A549 (cell line): ENCODE data around the gene RPLP1. TPM values are rescaled to one million over a fixed set of nuclear protein-coding genes. Genes with fewer than 3 reads are reported as not detected.

Experiments used
- ATAC-seq, 2 experiments: fragments of 200-7000 bp in 1 of 2; fragments of >200 bp in 1 of 2; cut with Nextera tagmentation in 1 of 2; cut with Tn5 transposase in 1 of 2; 3 replicates each; pipeline versions ENCODE4 v1.8.0 to v1.9.1; 2018 to 2020; ENCODE audit warnings: mild to moderate bottlenecking in 1 of 2, moderate library complexity in 1 of 2
- CTCF ChIA-PET: fragments of 300-600 bp; sonication (Branson Sonifier 250); formaldehyde crosslinking; extraction: SDS; loops from one replicate; lab custom pipeline; 2021; ENCODE audit warnings: antibody characterized with exemption, inconsistent platforms; lab: Yijun Ruan, JAX
- POLR2A ChIA-PET: fragments of 350-600 bp; formaldehyde crosslinking; extraction: SDS; loops from one replicate; lab custom pipeline; 2021; ENCODE audit warnings: antibody characterized with exemption, inconsistent platforms; lab: Yijun Ruan, JAX
- DNase-seq, 2 experiments: peaks; one replicate each; pipeline versions ENCODE4 v3.0.0 to v3.0.0-alpha.2; 2011 to 2016; ENCODE audit warnings: low read depth in 1 of 2, low spot score in 1 of 2
- FAIRE-seq: peaks from 2 replicates; lab custom pipeline; 2011; peaks lifted over from hg19 to GRCh38; lab: Jason Lieb, UNC
- H3K27ac ChIP-seq, 2 experiments: fragments of >200 bp; sonication (Bioruptor Twin); formaldehyde crosslinking; 3 replicates each; pipeline ENCODE4 v1.5.1; 2016 to 2017
- H3K4me1 ChIP-seq: fragments of >200 bp; sonication (Bioruptor Twin); formaldehyde crosslinking; 3 replicates; pipeline ENCODE4 v1.6.1; 2016
- H3K4me2 ChIP-seq: fragments of >200 bp; sonication (Bioruptor Twin); formaldehyde crosslinking; 3 replicates; pipeline ENCODE4 v1.6.1; 2016
- H3K4me3 ChIP-seq: fragments of >200 bp; sonication (Bioruptor Twin); formaldehyde crosslinking; 3 replicates; pipeline ENCODE4 v1.5.1; 2016
- H3K9me3 ChIP-seq: fragments of >200 bp; sonication (Bioruptor Twin); formaldehyde crosslinking; 3 replicates; pipeline ENCODE4 v1.6.1; 2016
- CHD4 ChIP-seq: fragments of 200-600 bp; sonication (generic); IDR thresholded peaks from 2 replicates; pipeline ENCODE4 v1.6.1; 2016; ENCODE audit warnings: antibody characterized with exemption, mild to moderate bottlenecking, borderline replicate concordance
- EHF ChIP-seq: fragments of 250-450 bp; sonication (Bioruptor Pico); IDR thresholded peaks from 2 replicates; pipeline ENCODE4 v1.5.0; 2020; ENCODE audit warnings: mild to moderate bottlenecking
- EP300 ChIP-seq, 2 experiments: fragments of >200 bp; sonication (Bioruptor Twin); formaldehyde crosslinking; IDR thresholded peaks; 2 replicates in 1 of 2; 3 replicates in 1 of 2; pipeline ENCODE4 v1.6.1; 2016 to 2017
- HEYL ChIP-seq: fragments of 250-450 bp; sonication (Bioruptor Pico); IDR thresholded peaks from 2 replicates; pipeline ENCODE4 v1.8.0; 2021; ENCODE audit warnings: mild to moderate bottlenecking, moderate library complexity
- HOXB5 ChIP-seq: fragments of 250-450 bp; sonication (Bioruptor Pico); IDR thresholded peaks from 2 replicates; pipeline ENCODE4 v1.5.0; 2020; ENCODE audit warnings: mild to moderate bottlenecking, moderate library complexity
- JUN ChIP-seq, 2 experiments: fragments of >200 bp; sonication (Bioruptor Twin); formaldehyde crosslinking; IDR thresholded peaks; 2 replicates in 1 of 2; 3 replicates in 1 of 2; pipeline ENCODE4 v1.6.1; 2016 to 2017
- JUNB ChIP-seq: fragments of >200 bp; sonication (Bioruptor Twin); formaldehyde crosslinking; IDR thresholded peaks from 2 replicates; pipeline ENCODE4 v1.6.1; 2016
- KDM1A ChIP-seq: fragments of 200-600 bp; sonication (generic); IDR thresholded peaks from 2 replicates; pipeline ENCODE4 v1.6.1; 2016; ENCODE audit warnings: low read depth, mild to moderate bottlenecking
- MAZ ChIP-seq: fragments of 150-350 bp; IDR thresholded peaks from 2 replicates; pipeline ENCODE4 v1.6.1; 2014; ENCODE audit warnings: antibody characterized with exemption, low read depth, low read length, borderline replicate concordance
- MYC ChIP-seq: IDR thresholded peaks from 2 replicates; pipeline ENCODE4 v1.6.1; 2012; ENCODE audit warnings: mild to moderate bottlenecking, inconsistent platforms, low read length, improper control_type of control experiment, borderline replicate concordance
- NFE2L2 ChIP-seq: fragments of 150-350 bp; conservative IDR thresholded peaks from 2 replicates; pipeline ENCODE4 v1.6.1; 2014; ENCODE audit warnings: low read length
- NPAS2 ChIP-seq: fragments of 250-450 bp; sonication (Bioruptor Pico); IDR thresholded peaks from 2 replicates; pipeline ENCODE4 v1.8.0; 2022; ENCODE audit warnings: mild to moderate bottlenecking, moderate library complexity, borderline replicate concordance
- NR3C1 ChIP-seq: fragments of >200 bp; sonication (Bioruptor Twin); formaldehyde crosslinking; IDR thresholded peaks from 3 replicates; pipeline ENCODE4 v1.6.1; 2017
- POLR2AphosphoS2 ChIP-seq: conservative IDR thresholded peaks from 2 replicates; pipeline ENCODE4 v1.6.1; 2012; ENCODE audit warnings: low read length, improper control_type of control experiment, inconsistent platforms
- RARB ChIP-seq: fragments of 250-450 bp; sonication (Bioruptor Pico); IDR thresholded peaks from 2 replicates; pipeline ENCODE4 v1.8.0; 2021; ENCODE audit warnings: mild to moderate bottlenecking, moderate library complexity
- RCOR1 ChIP-seq: fragments of 150-350 bp; IDR thresholded peaks from 2 replicates; pipeline ENCODE4 v1.6.1; 2014; ENCODE audit warnings: antibody characterized with exemption, low read length, low read depth
- RFX5 ChIP-seq: fragments of 450-650 bp; IDR thresholded peaks from 2 replicates; pipeline ENCODE4 v1.7.1; 2014; ENCODE audit warnings: antibody characterized with exemption, mild to moderate bottlenecking, moderate library complexity
- RNF2 ChIP-seq: fragments of 200-600 bp; sonication (generic); IDR thresholded peaks from 2 replicates; pipeline ENCODE4 v1.6.1; 2016; ENCODE audit warnings: low read depth, mild to moderate bottlenecking, antibody characterized with exemption, moderate library complexity, borderline replicate concordance
- SMC3 ChIP-seq: fragments of >200 bp; sonication (Bioruptor Twin); formaldehyde crosslinking; IDR thresholded peaks from 3 replicates; pipeline ENCODE4 v1.6.1; 2018; ENCODE audit warnings: inconsistent platforms
- ZFP36 ChIP-seq: fragments of 450-650 bp; IDR thresholded peaks from 2 replicates; pipeline ENCODE4 v1.6.1; 2014; ENCODE audit warnings: borderline replicate concordance; ENCODE audit not compliant: partially characterized antibody
- ZNF302 ChIP-seq: fragments of 250-450 bp; sonication (Bioruptor Pico); IDR thresholded peaks from 2 replicates; pipeline ENCODE4 v1.9.0; 2021; ENCODE audit warnings: inconsistent platforms, mild to moderate bottlenecking, moderate library complexity
- ZSCAN20 ChIP-seq: fragments of 250-450 bp; sonication (Bioruptor Pico); IDR thresholded peaks from 2 replicates; pipeline ENCODE4 v1.8.0; 2022; ENCODE audit warnings: mild to moderate bottlenecking, moderate library complexity
- WGBS: methylation state at CpG from one replicate; pipeline ENCODE4 v1.1.6; 2017; ENCODE audit errors: missing lambda C conversion rate; 5-methylcytosine and 5-hydroxymethylcytosine counted together
- polyA plus RNA-seq, 4 experiments: library from polyadenylated mRNA; depleted of rRNA in 3 of 4; stranded (reverse); fragments of >200 nt; fragmentation: RNase III in 1 of 4; extraction: RNeasy Plus Mini Kit Qiagen cat#74134 plus additional on column Dnase treatment in 1 of 4; gene quantifications; 2 replicates in 3 of 4; 3 replicates in 1 of 4; pipeline ENCODE4 v1.2.3, GENCODE V29; 2011 to 2017
- TF ChIP-seq, protein P1 (sequence below): fragments of 200-600 bp; sonication (generic); IDR thresholded peaks from 2 replicates; pipeline ENCODE4 v1.6.1; 2016; ENCODE audit warnings: antibody characterized with exemption, mild to moderate bottlenecking, moderate library complexity
- TF ChIP-seq, protein P2 (sequence below): fragments of >200 bp; sonication (Bioruptor Twin); formaldehyde crosslinking; IDR thresholded peaks from 3 replicates; pipeline ENCODE4 v1.6.1; 2016
- TF ChIP-seq, protein P3 (sequence below): fragments of >200 bp; sonication (Bioruptor Twin); formaldehyde crosslinking; IDR thresholded peaks from 3 replicates; pipeline ENCODE4 v1.5.1; 2016
- TF ChIP-seq, protein P4 (sequence below): fragments of 150-350 bp; IDR thresholded peaks from 2 replicates; pipeline ENCODE4 v1.6.1; 2014; ENCODE audit warnings: low read depth, mild to moderate bottlenecking, low read length
- TF ChIP-seq, protein P5 (sequence below): fragments of 250-450 bp; sonication (Bioruptor Pico); IDR thresholded peaks from 2 replicates; pipeline ENCODE4 v1.5.0; 2021; ENCODE audit warnings: mild to moderate bottlenecking, moderate library complexity, borderline replicate concordance

The RPLP1 gene
- polyA plus RNA-seq, 2 of the 4 experiments (the other 2 are of a cell fraction): 1,245 to 4,104 TPM

DNA sequence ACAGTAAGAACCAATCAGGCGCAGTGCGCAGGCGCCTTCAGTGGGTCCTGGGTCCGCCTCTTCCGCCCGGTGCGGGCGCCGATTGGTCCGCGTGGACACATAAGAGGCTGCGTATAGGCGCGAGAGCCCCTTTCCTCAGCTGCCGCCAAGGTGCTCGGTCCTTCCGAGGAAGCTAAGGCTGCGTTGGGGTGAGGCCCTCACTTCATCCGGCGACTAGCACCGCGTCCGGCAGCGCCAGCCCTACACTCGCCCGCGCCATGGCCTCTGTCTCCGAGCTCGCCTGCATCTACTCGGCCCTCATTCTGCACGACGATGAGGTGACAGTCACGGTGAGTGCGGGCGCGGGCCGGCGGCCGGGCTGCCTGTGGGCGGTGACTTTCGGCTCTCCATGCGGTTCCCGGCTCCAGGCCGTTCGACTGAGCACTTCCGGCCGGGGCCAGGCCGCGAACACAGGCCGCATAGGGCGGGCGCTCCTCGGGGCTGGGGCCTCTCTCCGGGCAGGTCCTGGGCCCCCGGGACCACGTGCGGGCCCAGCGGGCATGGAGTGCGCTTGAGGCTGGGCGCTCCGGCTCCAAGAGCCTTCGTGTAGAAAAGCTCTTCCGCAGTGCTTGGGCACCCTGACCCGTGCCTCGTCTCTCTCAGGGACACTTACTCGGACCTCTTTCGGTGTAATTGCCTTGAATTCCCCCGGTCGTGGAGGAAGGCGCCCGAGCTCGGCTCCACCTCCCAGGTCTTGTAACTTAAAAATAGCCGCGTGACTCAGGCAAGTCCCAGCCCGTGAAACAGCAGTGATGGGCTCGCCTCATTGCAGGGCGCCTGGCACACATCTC is at the start of gene RPLP1 (continued):
- TF ChIP-seq, protein P1, sequence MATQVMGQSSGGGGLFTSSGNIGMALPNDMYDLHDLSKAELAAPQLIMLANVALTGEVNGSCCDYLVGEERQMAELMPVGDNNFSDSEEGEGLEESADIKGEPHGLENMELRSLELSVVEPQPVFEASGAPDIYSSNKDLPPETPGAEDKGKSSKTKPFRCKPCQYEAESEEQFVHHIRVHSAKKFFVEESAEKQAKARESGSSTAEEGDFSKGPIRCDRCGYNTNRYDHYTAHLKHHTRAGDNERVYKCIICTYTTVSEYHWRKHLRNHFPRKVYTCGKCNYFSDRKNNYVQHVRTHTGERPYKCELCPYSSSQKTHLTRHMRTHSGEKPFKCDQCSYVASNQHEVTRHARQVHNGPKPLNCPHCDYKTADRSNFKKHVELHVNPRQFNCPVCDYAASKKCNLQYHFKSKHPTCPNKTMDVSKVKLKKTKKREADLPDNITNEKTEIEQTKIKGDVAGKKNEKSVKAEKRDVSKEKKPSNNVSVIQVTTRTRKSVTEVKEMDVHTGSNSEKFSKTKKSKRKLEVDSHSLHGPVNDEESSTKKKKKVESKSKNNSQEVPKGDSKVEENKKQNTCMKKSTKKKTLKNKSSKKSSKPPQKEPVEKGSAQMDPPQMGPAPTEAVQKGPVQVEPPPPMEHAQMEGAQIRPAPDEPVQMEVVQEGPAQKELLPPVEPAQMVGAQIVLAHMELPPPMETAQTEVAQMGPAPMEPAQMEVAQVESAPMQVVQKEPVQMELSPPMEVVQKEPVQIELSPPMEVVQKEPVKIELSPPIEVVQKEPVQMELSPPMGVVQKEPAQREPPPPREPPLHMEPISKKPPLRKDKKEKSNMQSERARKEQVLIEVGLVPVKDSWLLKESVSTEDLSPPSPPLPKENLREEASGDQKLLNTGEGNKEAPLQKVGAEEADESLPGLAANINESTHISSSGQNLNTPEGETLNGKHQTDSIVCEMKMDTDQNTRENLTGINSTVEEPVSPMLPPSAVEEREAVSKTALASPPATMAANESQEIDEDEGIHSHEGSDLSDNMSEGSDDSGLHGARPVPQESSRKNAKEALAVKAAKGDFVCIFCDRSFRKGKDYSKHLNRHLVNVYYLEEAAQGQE: peak; percentile 44; the same call in 1 of the 2 replicates
- TF ChIP-seq NR3C1 (no peak), ZNF302 (CRISPR knock-in tag) (no peak), RFX5 (no peak), JUN (IDR thresholded peaks at IDR 0.05) (peak; percentile 99 to 100), MYC (peak; percentile 78; the same call in 1 of the 2 replicates), POLR2AphosphoS2 (peak; percentile 39; the same call in 1 of the 2 replicates), RCOR1 (no peak), RNF2 (no peak), RARB (CRISPR knock-in tag) (no peak), MAZ (0 out of 2 replicates have a peak, but pooled peaks have one; percentile 45), NPAS2 (CRISPR knock-in tag) (no peak)
- TF ChIP-seq, protein P2, sequence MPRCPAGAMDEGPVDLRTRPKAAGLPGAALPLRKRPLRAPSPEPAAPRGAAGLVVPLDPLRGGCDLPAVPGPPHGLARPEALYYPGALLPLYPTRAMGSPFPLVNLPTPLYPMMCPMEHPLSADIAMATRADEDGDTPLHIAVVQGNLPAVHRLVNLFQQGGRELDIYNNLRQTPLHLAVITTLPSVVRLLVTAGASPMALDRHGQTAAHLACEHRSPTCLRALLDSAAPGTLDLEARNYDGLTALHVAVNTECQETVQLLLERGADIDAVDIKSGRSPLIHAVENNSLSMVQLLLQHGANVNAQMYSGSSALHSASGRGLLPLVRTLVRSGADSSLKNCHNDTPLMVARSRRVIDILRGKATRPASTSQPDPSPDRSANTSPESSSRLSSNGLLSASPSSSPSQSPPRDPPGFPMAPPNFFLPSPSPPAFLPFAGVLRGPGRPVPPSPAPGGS: peak; percentile 100
- TF ChIP-seq, protein P3, sequence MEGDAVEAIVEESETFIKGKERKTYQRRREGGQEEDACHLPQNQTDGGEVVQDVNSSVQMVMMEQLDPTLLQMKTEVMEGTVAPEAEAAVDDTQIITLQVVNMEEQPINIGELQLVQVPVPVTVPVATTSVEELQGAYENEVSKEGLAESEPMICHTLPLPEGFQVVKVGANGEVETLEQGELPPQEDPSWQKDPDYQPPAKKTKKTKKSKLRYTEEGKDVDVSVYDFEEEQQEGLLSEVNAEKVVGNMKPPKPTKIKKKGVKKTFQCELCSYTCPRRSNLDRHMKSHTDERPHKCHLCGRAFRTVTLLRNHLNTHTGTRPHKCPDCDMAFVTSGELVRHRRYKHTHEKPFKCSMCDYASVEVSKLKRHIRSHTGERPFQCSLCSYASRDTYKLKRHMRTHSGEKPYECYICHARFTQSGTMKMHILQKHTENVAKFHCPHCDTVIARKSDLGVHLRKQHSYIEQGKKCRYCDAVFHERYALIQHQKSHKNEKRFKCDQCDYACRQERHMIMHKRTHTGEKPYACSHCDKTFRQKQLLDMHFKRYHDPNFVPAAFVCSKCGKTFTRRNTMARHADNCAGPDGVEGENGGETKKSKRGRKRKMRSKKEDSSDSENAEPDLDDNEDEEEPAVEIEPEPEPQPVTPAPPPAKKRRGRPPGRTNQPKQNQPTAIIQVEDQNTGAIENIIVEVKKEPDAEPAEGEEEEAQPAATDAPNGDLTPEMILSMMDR: no peak

DNA sequence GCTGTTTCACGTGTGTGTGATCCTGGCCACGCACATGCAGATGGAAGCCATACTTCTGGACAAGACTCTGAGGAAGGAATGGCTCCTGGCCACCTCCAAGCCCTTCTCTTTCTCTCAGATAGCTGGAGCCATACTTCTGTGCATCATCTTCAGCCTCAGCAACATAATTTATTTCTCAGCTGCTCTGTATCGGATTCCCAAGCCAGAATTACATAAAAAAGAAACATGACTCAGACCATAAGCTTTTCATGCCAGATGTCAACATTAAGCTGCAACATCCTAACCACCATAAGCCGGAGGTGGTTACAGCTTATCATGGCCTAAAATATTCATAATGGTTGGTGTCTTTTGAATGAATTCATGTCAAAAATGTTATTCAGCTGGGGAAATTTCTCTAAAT is 49.0 kb upstream of the RPLP1 start:
- ATAC-seq: no peak
- no peak overlapping the region for H3K4me3 ChIP-seq
- ChIA-PET CTCF (interaction anchor here (0.8 to 6.9 kb wide), 5 partner anchors 9 to 344 kb away, joined by 3 to 86 read pairs (median 5); partner anchors contain the start of gene KIF23), POLR2A (no interaction called here)
- TF ChIP-seq RFX5: no peak
- no peak for TF ChIP-seq ZSCAN20 (CRISPR knock-in tag)
- TF ChIP-seq EP300 (IDR thresholded peaks at IDR 0.05): no peak
- no peak for TF ChIP-seq ZNF302 (CRISPR knock-in tag)
- no peak for TF ChIP-seq CHD4
- TF ChIP-seq HOXB5 (CRISPR knock-in tag): no peak
- TF ChIP-seq JUN (IDR thresholded peaks at IDR 0.05): no peak
- no peak for TF ChIP-seq POLR2AphosphoS2
- TF ChIP-seq, protein P4, sequence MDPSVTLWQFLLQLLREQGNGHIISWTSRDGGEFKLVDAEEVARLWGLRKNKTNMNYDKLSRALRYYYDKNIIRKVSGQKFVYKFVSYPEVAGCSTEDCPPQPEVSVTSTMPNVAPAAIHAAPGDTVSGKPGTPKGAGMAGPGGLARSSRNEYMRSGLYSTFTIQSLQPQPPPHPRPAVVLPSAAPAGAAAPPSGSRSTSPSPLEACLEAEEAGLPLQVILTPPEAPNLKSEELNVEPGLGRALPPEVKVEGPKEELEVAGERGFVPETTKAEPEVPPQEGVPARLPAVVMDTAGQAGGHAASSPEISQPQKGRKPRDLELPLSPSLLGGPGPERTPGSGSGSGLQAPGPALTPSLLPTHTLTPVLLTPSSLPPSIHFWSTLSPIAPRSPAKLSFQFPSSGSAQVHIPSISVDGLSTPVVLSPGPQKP: no peak
- no peak for TF ChIP-seq EHF
- TF ChIP-seq NPAS2 (CRISPR knock-in tag): no peak
- no peak for TF ChIP-seq ZFP36
- TF ChIP-seq MYC: no peak
- TF ChIP-seq NFE2L2: no peak
- no peak for TF ChIP-seq JUNB
- TF ChIP-seq HEYL (CRISPR knock-in tag): no peak
- TF ChIP-seq, protein P5, sequence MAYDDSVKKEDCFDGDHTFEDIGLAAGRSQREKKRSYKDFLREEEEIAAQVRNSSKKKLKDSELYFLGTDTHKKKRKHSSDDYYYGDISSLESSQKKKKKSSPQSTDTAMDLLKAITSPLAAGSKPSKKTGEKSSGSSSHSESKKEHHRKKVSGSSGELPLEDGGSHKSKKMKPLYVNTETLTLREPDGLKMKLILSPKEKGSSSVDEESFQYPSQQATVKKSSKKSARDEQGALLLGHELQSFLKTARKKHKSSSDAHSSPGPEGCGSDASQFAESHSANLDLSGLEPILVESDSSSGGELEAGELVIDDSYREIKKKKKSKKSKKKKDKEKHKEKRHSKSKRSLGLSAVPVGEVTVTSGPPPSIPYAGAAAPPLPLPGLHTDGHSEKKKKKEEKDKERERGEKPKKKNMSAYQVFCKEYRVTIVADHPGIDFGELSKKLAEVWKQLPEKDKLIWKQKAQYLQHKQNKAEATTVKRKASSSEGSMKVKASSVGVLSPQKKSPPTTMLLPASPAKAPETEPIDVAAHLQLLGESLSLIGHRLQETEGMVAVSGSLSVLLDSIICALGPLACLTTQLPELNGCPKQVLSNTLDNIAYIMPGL (CRISPR knock-in tag): no peak
- no peak for TF ChIP-seq KDM1A
- TF ChIP-seq SMC3: no peak
- H3K4me1 ChIP-seq: no peaks in the 10 kb centered on the region
- H3K27ac ChIP-seq: no peak overlapping the region
- DNase-seq: no peak
- no peak for FAIRE-seq
- H3K9me3 ChIP-seq: no peaks in the 10 kb centered on the region
- 91% methylated on average over 4 of the region's 4 CpGs for WGBS
- no peak overlapping the region for H3K4me2 ChIP-seq
